Spleen (tissue), 11 donors: ENCODE measurements around the gene CCDC194. TPM values are rescaled to one million over a fixed set of nuclear protein-coding genes. Genes with fewer than 3 reads are reported as not detected.
A peak's percentile ranks its signal among the peaks of the same experiment; 100 is the strongest.

ENCODE experiments used
- DNase-seq: peaks from one replicate; pipeline ENCODE4 v3.0.0-alpha.2; 2020
- H3K27ac ChIP-seq, 8 donors: fragments of 200-600 bp; sonication (generic) in 7 of 8; 1 replicate in 4 of 8; 2 replicates in 4 of 8; pipeline versions ENCODE4 v1.5.0 to v1.8.0; 2016 to 2021; ENCODE audit warnings: inconsistent platforms in 4 of 8, mild to moderate bottlenecking in 4 of 8, moderate library complexity in 1 of 8
- H3K27me3 ChIP-seq, 7 donors: fragments of 200-600 bp; sonication (generic) in 6 of 7; replicated peaks in 1 of 7; 1 replicate in 4 of 7; 2 replicates in 3 of 7; pipeline versions ENCODE4 v1.5.0 to v1.8.0; 2016 to 2021; ENCODE audit warnings: inconsistent platforms in 3 of 7, mild to moderate bottlenecking in 1 of 7
- H3K36me3 ChIP-seq, 6 donors: fragments of 200-600 bp; sonication (generic) in 5 of 6; 1 replicate in 4 of 6; 2 replicates in 2 of 6; pipeline versions ENCODE4 v1.5.0 to v1.8.0; 2016 to 2021; ENCODE audit warnings: inconsistent platforms in 2 of 6
- H3K4me1 ChIP-seq, 6 donors: fragments of 200-600 bp; sonication (generic) in 5 of 6; 1 replicate in 3 of 6; 2 replicates in 3 of 6; pipeline versions ENCODE4 v1.5.0 to v1.8.0; 2016 to 2021; ENCODE audit warnings: inconsistent platforms in 3 of 6
- H3K4me3 ChIP-seq, 8 donors: fragments of 200-600 bp; sonication (generic) in 7 of 8; 1 replicate in 4 of 8; 2 replicates in 4 of 8; pipeline versions ENCODE4 v1.5.0 to v1.8.0; 2016 to 2021; ENCODE audit warnings: inconsistent platforms in 4 of 8, mild to moderate bottlenecking in 4 of 8, moderate library complexity in 2 of 8
- H3K9me3 ChIP-seq, 8 donors: fragments of 200-600 bp; sonication (generic) in 7 of 8; 1 replicate in 4 of 8; 2 replicates in 4 of 8; pipeline versions ENCODE4 v1.5.0 to v1.8.0; 2016 to 2021; ENCODE audit warnings: inconsistent platforms in 4 of 8
- CTCF ChIP-seq, 11 experiments: fragments of 200-600 bp in 7 of 11; fragments of 450-650 bp in 4 of 11; sonication (generic) in 4 of 11; IDR thresholded peaks in 8 of 11; conservative IDR thresholded peaks in 3 of 11; 1 replicate in 7 of 11; 2 replicates in 4 of 11; pipeline versions ENCODE4 v1.4.0 to v1.8.0; 2016 to 2021; ENCODE audit warnings: antibody characterized with exemption in 11 of 11, inconsistent platforms in 4 of 11, mild to moderate bottlenecking in 1 of 11
- POLR2A ChIP-seq, 3 donors: fragments of 450-650 bp; IDR thresholded peaks; one replicate each; pipeline ENCODE4 v1.5.1; 2017; ENCODE audit warnings: antibody characterized with exemption in 3 of 3, mild to moderate bottlenecking in 1 of 3
- POLR2AphosphoS5 ChIP-seq, 3 donors: sonication (generic); formaldehyde crosslinking; IDR thresholded peaks; one replicate each; pipeline ENCODE4 v1.5.1; 2017; ENCODE audit warnings: antibody characterized with exemption in 3 of 3
- WGBS, 5 donors: extraction: QIAGEN DNeasy Blood & Tissue Kit in 3 of 5; methylation state at CpG; one replicate each; pipeline versions ENCODE4 v1.1.5 to v1.1.7; 2013 to 2018; 5-methylcytosine and 5-hydroxymethylcytosine counted together
- intact Hi-C: fragments of 100-400 bp; cut with DNase I; formaldehyde crosslinking; loops from one replicate; pipeline ENCODE4 v1.15.0; 2023; ENCODE audit warnings: low total_unique reads
- polyA plus RNA-seq, 3 donors: library from polyadenylated mRNA; stranded (reverse); fragments of 200-250 nt; gene quantifications; one replicate each; pipeline ENCODE4 v1.2.1, GENCODE V29; 2013
- total RNA-seq, 7 donors: library from RNA; depleted of rRNA in 3 of 7; stranded (reverse); fragments of >200 nt in 3 of 7; fragmentation: NEBNext Ultra II Directional in 4 of 7; extraction: Animal tissue kit (Norgen Biotek cat#: 25700) in 4 of 7; gene quantifications; one replicate each; pipeline versions ENCODE4 v1.1.0 to v1.2.1, GENCODE V29; 2016 to 2021
- donor health status: healthy with polysubstance abuse.
- donor health status: DM: no; HTN: no; CAD: no; lungs with moderate emphysema.
- donor health status: DM: no; HTN: no; CAD: no.
- donor health status: Bipolar disorder and iron deficiency.
- donor health status: healthy.
- donor health status: DM: no; HTN: no; CAD: no.
- donor health status: DM: yes; HTN: yes; CAD: no.

CCDC194 gene
- total and polyA plus RNA-seq, 10 donors = 0.13 to 2.2 (median 1.4) TPM; not detected in 1

- Histone ChIP-seq H3K4me1 (peaks cover 0 to 32% (median 16%) of the 10 kb centered on the region in 6 donors), H3K27me3 (no peaks in the 10 kb centered on the region), H3K4me3 (no peak overlapping the region), H3K36me3 (peaks cover 0 to 25% (median 4%) of the 10 kb centered on the region in 6 donors), H3K27ac (no peak overlapping the region), H3K9me3 (no peaks in the 10 kb centered on the region)
- DNase-seq = peak; percentile 76
- WGBS, 5 donors = 91 to 97% (median 95%) methylated on average over 10 to 20 of the region's 20 CpGs
- intact Hi-C loops = no loop called here
- TF ChIP-seq POLR2A (IDR thresholded peaks at IDR 0.05) (no peak), POLR2AphosphoS5 (IDR thresholded peaks at IDR 0.05) (peak in 1 of 3 donors; percentile 19)
These were observed 29.6 kb upstream of the CCDC194 start for GRCh38 chr19:17423429-17424208.

- peaks cover 0 to 34% (median 16%) of the 10 kb centered on the region in 6 donors for H3K4me1 ChIP-seq
- no peak for TF ChIP-seq POLR2A (IDR thresholded peaks at IDR 0.05)
- TF ChIP-seq CTCF (IDR thresholded peaks at IDR 0.05 in 8 of 11, conservative IDR thresholded peaks at IDR 0.05 in 3 of 11) = no peak
- TF ChIP-seq POLR2AphosphoS5 (IDR thresholded peaks at IDR 0.05) = no peak
- no peaks in the 10 kb centered on the region for H3K27me3 ChIP-seq
- WGBS, 5 donors = 95 to 99% (median 97%) methylated on average over 4 of the region's 4 CpGs
- intact Hi-C loops = no loop called here
- no peaks in the 10 kb centered on the region for H3K9me3 ChIP-seq
- no peak overlapping the region for H3K4me3 ChIP-seq
- peaks cover 0 to 25% (median 4%) of the 10 kb centered on the region in 6 donors for H3K36me3 ChIP-seq
- no peak for DNase-seq
- H3K27ac ChIP-seq = no peak overlapping the region
These were observed 27.9 kb upstream of the CCDC194 start for GRCh38 chr19:17421942-17422341.

- no peaks in the 10 kb centered on the region for H3K9me3 ChIP-seq
- peak overlapping the region; percentile 81 to 91 (median 84) for H3K4me3 ChIP-seq
- H3K27me3 ChIP-seq = no peaks in the 10 kb centered on the region
- DNase-seq = peak; percentile 88
- H3K36me3 ChIP-seq = peaks cover 0 to 32% (median 9%) of the 10 kb centered on the region in 6 donors
- TF ChIP-seq CTCF (IDR thresholded peaks at IDR 0.05 in 8 of 11, conservative IDR thresholded peaks at IDR 0.05 in 3 of 11) (peak in 3 of 11 experiments; percentile 8 to 31 (median 13)), POLR2A (IDR thresholded peaks at IDR 0.05) (no peak), POLR2AphosphoS5 (IDR thresholded peaks at IDR 0.05) (peak in 1 of 3 donors; percentile 13)
- WGBS, 5 donors = 4 to 6% (median 5%) methylated on average over 14 to 25 of the region's 25 CpGs
- H3K27ac ChIP-seq = peak overlapping the region in 7 of 8 donors; percentile 74 to 91 (median 87)
- H3K4me1 ChIP-seq = peaks cover 0 to 34% (median 16%) of the 10 kb centered on the region in 6 donors
- intact Hi-C loops = no loop called here
These were observed 26.5 kb upstream of the CCDC194 start for GRCh38 chr19:17420475-17420924.

GRCh38 chr19:17419621-17420474 lies 25.9 kb upstream of the CCDC194 start, which contains the start of gene MVB12A:
TSS of gene MVB12A (plus strand) at chr19:17420047. CDS start at chr19:17420136, 89 bp downstream.
- intact Hi-C loops = no loop called here
- Histone ChIP-seq H3K27ac (peak within 1 kb of the TSS; percentile 76 to 91 (median 86)), H3K9me3 (no peaks in the 10 kb centered on the region), H3K27me3 (no peaks in the 10 kb centered on the region), H3K4me3 (peak within 1 kb of the TSS; percentile 81 to 91 (median 84)), H3K36me3 (peaks cover 0 to 38% (median 14%) of the 10 kb centered on the region in 6 donors), H3K4me1 (peaks cover 0 to 30% (median 14%) of the 10 kb centered on the region in 6 donors)
- peak; percentile 95 to 96 (median 95) for TF ChIP-seq POLR2AphosphoS5 (IDR thresholded peaks at IDR 0.05)
- TF ChIP-seq CTCF (IDR thresholded peaks at IDR 0.05 in 8 of 11, conservative IDR thresholded peaks at IDR 0.05 in 3 of 11) = peak in 1 of 11 experiments; percentile 14
- TF ChIP-seq POLR2A (IDR thresholded peaks at IDR 0.05) = peak in 1 of 3 donors; percentile 18
- peak; percentile 99 for DNase-seq
- WGBS, 5 donors = 0 to 1% (median 1%) methylated on average over 24 to 85 of the region's 85 CpGs
